Mucosa of rectum (tissue), 2 donors: ENCODE measurements around the gene BOLA2B.

Experiments used
- H3K27ac ChIP-seq, 2 donors: one replicate each; pipeline ENCODE4 v1.7.0; 2013; ENCODE audit warnings: inconsistent platforms in 2 of 2, low read depth in 2 of 2, low read length in 2 of 2
- H3K27me3 ChIP-seq, 2 donors: one replicate each; pipeline ENCODE4 v1.7.0; 2013; ENCODE audit warnings: low read length in 2 of 2; ENCODE audit not compliant: control insufficient read depth in 2 of 2, insufficient read depth in 2 of 2
- H3K36me3 ChIP-seq, 2 donors: one replicate each; pipeline ENCODE4 v1.7.0; 2013; ENCODE audit warnings: low read length in 2 of 2; ENCODE audit not compliant: control insufficient read depth in 2 of 2, insufficient read depth in 2 of 2
- H3K4me1 ChIP-seq, 2 donors: one replicate each; pipeline ENCODE4 v1.7.0; 2013; ENCODE audit warnings: low read length in 2 of 2, mild to moderate bottlenecking in 1 of 2; ENCODE audit not compliant: control insufficient read depth in 2 of 2, insufficient read depth in 2 of 2
- H3K4me3 ChIP-seq, 2 donors: one replicate each; pipeline ENCODE4 v1.7.0; 2013; ENCODE audit warnings: low read length in 2 of 2
- H3K9ac ChIP-seq, 2 donors: one replicate each; pipeline ENCODE4 v1.7.0; 2013; ENCODE audit warnings: low read length in 2 of 2, low read depth in 1 of 2, mild to moderate bottlenecking in 1 of 2
- H3K9me3 ChIP-seq, 2 donors: one replicate each; pipeline ENCODE4 v1.7.0; 2013; ENCODE audit warnings: low read length in 2 of 2; ENCODE audit not compliant: control insufficient read depth in 2 of 2
- donor health status: healthy.
- donor health status: Normal muscosa, but diverticular disease.

BOLA2B gene

DNA sequence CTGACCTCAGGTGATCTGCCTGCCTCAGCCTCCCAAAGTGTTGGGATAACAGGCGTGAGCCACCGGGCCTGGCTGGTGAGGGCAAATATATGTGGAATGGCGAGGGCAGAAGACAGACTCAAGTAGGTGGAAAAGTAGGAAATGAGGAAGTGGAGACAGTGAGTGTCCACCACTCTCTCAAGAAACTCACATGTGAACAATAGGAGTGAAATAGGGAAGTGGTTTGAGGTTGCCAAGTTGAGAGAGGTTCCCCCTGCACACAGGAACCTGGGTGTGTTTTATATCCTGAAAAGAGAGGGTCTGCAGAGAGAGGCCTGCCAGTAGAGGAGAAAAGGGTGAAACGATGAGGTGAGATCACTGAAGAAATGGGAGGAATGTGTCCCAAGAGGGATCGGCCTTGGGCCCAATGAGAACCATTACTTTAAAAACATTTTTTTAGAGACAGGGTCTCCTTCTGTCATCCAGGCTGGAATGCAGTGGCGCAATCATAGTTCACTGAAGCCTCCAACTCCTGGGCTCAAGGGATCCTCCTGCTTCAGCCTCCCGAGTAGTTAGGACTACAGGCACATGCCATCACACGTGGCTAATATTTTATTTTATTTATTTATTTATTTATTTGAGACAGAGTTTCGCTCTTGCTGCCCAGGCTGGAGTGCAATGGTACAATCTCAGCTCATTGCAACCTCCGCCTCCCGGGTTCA is 27.1 kb downstream of the BOLA2B start:
- H3K4me1 ChIP-seq, result no peaks in the 10 kb centered on the region
- no peaks in the 10 kb centered on the region for H3K27me3 ChIP-seq

DNA sequence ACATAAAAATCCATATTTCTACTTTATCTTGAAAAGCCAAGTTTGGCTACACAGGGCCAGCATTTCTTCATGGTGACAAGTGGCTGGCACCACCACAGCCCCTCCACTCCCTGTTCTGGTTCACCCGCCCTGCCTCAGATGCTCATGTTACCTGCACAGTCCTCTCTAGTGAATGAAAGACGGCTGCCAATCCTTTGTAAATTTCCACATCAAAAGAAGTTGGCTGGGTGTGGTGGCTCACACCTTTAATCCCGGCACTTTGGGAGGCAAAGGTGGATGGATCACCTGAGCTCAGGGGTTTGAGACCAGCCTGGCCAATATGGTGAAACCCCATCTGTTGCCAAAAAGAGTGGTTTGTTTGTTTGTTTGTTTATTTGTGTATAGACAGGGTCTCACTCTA is 29.9 kb downstream of the BOLA2B start:
- Histone ChIP-seq H3K27me3 (no peaks in the 10 kb centered on the region), H3K36me3 (no peaks in the 10 kb centered on the region), H3K4me3 (no peak overlapping the region), H3K9ac (no peak overlapping the region), H3K4me1 (no peaks in the 10 kb centered on the region), H3K9me3 (no peaks in the 10 kb centered on the region), H3K27ac (no peak overlapping the region)

More for the DNA sequence above, 27.1 kb downstream of the BOLA2B start:
- H3K9ac ChIP-seq, result no peak overlapping the region
- no peaks in the 10 kb centered on the region for H3K9me3 ChIP-seq
- H3K4me3 ChIP-seq, result no peak overlapping the region
- H3K36me3 ChIP-seq, result no peaks in the 10 kb centered on the region
- no peak overlapping the region for H3K27ac ChIP-seq

DNA sequence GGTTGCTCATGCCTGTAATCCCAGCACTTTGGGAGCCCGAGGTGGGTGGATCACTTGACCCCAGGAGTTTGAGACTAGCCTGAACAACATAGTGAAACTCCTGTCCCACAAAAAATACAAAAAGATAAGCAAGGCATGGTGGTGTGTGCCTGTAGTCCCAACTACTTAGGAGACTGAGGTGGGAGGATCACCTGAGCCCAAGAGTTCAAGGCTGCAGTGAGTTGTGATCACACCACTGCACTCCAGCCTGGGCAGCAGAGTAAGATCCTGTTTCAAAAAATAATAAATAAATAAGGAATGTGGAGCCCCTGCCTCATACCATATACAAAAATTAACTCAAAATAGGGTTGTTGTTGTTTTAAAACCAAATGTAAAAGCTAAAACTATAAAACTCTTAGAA is 36.3 kb downstream of the BOLA2B start:
- Histone ChIP-seq H3K9ac (no peak overlapping the region), H3K4me3 (no peak overlapping the region), H3K36me3 (no peaks in the 10 kb centered on the region), H3K27me3 (no peaks in the 10 kb centered on the region), H3K9me3 (no peaks in the 10 kb centered on the region), H3K27ac (no peak overlapping the region), H3K4me1 (no peaks in the 10 kb centered on the region)

DNA sequence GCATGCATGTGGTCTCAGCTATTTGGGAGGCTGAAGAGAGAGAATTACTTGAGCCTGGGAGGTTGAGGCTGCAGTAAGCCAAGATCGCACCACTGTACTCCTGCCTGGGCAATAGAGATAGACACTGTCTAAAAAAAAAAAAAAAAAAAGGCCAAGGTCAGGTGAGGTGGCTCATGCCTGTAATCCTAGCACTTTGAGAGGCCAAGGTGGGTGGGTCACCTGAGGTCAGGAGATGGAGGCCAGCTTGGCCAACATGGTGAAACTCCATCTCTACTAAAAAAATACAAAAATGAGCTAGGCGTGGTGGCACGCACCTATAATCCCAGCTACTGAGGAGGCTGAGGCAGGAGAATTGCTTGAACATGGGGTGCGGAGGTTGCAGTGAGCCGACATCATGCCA is 38.3 kb downstream of the BOLA2B start:
- no peaks in the 10 kb centered on the region for H3K4me1 ChIP-seq
- no peaks in the 10 kb centered on the region for H3K9me3 ChIP-seq
- no peaks in the 10 kb centered on the region for H3K36me3 ChIP-seq
- H3K9ac ChIP-seq, result no peak overlapping the region
- H3K27ac ChIP-seq, result no peak overlapping the region
- H3K27me3 ChIP-seq, result no peaks in the 10 kb centered on the region
- no peak overlapping the region for H3K4me3 ChIP-seq

DNA sequence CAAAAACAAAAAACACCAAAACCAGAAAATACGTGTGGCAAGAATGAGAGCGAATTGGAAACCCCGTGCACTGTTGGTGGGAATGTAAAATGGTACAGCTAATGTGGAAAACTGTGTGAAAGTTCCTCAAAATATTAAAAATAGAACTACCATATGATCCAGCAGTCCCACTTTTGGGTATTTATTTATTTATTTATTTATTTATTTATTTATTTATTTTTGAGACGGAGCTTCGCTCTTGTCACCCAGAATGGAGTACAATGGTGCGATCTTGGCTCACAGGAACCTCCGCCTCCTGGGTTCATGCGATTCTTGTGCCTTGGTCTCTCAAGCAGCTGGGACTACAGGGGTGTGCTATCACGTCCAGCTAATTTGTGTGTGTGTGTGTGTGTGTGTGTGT is 40.9 kb downstream of the BOLA2B start:
- no peak overlapping the region for H3K27ac ChIP-seq
- no peak overlapping the region for H3K4me3 ChIP-seq
- H3K36me3 ChIP-seq, result no peaks in the 10 kb centered on the region
- no peaks in the 10 kb centered on the region for H3K27me3 ChIP-seq
- no peak overlapping the region for H3K9ac ChIP-seq
- no peaks in the 10 kb centered on the region for H3K4me1 ChIP-seq
- no peaks in the 10 kb centered on the region for H3K9me3 ChIP-seq

DNA sequence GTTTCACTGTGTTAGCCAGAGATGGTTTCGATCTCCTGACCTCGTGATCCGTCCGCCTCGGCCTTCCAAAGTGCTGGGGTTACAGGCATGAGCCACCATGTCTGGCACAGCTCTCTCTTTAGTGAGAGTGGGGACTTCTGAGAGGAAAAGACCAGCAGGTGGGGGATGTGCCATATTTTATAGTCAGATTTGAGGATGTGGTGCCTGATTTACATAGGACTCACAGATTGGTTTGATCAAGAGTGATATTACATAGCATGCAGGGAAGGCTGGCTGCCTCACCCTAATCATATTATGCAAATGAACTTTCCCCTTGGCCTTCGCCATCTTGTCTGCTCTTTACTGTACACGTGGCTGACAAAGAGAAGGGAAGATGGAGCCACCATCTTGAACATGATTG is 42.4 kb downstream of the BOLA2B start:
- H3K4me3 ChIP-seq, result no peak overlapping the region
- no peaks in the 10 kb centered on the region for H3K36me3 ChIP-seq
- no peak overlapping the region for H3K27ac ChIP-seq
- no peaks in the 10 kb centered on the region for H3K4me1 ChIP-seq
- H3K9me3 ChIP-seq, result no peaks in the 10 kb centered on the region
- H3K27me3 ChIP-seq, result no peaks in the 10 kb centered on the region
- no peak overlapping the region for H3K9ac ChIP-seq

DNA sequence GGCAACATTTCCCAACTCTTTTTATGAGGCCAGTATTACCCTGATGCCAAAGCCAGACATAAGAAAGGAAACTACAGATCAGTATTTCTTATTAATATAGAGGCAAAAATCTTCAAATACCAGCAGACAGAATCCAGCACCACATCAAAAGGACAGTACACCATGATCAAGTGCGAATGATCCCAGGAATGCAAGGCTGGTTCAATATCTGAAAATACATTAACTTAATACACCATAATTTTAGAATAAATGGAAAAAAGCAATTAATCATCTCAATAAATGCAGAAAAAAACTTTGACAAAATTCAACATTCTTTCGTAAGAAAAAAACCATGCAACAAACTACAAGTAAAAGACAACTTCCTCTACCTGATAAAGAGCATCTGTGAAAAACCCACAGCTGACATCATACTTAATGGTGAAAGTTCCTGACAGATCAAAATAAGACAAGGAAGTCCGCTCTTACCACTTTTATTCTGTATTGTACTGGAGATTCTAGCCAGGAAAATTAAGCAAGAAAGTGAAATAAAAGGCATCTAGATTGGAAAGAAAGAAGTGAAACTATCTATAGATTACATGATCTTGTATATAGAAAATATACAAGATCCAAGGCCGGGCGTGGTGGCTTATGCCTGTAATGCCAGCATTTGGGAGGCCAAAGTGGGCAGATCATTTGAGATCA is 44.1 kb downstream of the BOLA2B start:
- H3K4me1 ChIP-seq, result no peaks in the 10 kb centered on the region
- H3K27me3 ChIP-seq, result no peaks in the 10 kb centered on the region
- H3K9ac ChIP-seq, result no peak overlapping the region
- no peak overlapping the region for H3K27ac ChIP-seq
- H3K4me3 ChIP-seq, result no peak overlapping the region
- H3K36me3 ChIP-seq, result no peaks in the 10 kb centered on the region
- H3K9me3 ChIP-seq, result no peaks in the 10 kb centered on the region

DNA sequence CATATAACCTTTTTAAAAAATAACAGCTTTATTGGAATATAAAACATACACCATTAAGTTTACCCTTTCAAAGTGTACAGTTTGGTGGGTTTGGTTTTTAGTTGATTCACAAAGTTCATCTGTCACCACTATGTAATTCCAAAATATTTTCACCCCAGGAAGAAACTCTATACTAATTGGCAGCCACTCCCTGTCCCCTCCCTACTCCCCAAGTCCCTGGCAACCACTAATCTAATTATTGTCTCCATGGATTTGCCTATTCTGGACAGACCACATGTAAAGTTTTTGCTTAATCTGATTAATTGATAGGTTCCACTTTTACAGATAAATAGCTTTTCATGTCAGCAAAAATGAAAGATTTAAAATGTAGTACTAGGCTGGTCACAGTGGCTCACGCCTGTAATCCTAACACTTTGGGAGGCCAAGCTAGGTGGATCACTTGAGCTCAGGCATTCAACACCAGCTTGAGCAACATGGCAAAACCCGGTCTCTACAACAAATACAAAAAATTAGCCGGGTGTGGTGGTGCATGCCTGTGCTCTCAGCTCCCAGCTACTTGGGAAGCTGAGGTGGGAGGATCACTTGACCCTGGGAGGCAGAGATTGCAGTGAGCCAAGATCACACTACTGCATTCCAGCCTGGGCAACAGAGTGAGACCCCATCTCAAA is 45.5 kb downstream of the BOLA2B start:
- Histone ChIP-seq H3K36me3 (no peaks in the 10 kb centered on the region), H3K27ac (no peak overlapping the region), H3K27me3 (no peaks in the 10 kb centered on the region), H3K4me3 (no peak overlapping the region), H3K4me1 (no peaks in the 10 kb centered on the region), H3K9ac (no peak overlapping the region), H3K9me3 (no peaks in the 10 kb centered on the region)

DNA sequence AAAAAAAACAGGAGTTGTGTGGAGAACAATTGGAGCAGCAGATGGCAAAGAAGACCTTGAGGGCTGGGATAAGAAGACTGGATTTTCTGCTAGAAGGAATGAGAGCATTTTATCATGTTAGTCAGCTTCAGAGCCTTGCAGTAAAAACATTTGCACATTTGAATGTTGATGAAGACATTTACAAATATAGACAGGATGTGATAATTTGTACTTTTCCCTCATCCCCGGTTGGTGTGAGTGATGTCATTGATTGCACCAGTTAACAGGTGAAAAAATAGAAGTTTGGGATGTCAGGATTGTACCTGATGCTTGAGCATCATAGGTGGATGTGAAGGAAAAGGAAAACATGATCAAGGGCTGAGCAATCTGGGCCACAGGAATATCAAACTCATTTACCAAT is 47.8 kb downstream of the BOLA2B start:
- no peaks in the 10 kb centered on the region for H3K4me1 ChIP-seq
- H3K27ac ChIP-seq, result no peak overlapping the region
- H3K36me3 ChIP-seq, result no peaks in the 10 kb centered on the region
- H3K4me3 ChIP-seq, result no peak overlapping the region
- H3K9me3 ChIP-seq, result no peaks in the 10 kb centered on the region
- H3K9ac ChIP-seq, result no peak overlapping the region
- H3K27me3 ChIP-seq, result no peaks in the 10 kb centered on the region

DNA sequence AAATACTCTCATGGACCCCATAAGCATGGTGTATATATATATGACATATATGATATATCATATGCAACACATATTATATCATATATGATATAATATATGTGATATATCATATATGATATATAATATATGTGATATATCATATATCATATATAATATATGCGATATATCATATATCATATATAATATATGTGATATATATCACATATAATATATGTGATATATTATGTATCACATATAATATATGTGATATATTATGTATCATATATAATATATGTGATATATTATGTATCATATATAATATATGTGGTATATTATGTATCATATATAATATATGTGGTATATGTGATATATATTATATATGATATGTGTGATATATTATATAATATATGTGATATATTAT is 48.5 kb downstream of the BOLA2B start:
- peaks cover 5% of the 10 kb centered on the region in 2 donors for H3K4me1 ChIP-seq
- no peaks in the 10 kb centered on the region for H3K36me3 ChIP-seq
- no peak overlapping the region for H3K27ac ChIP-seq
- H3K9ac ChIP-seq, result no peak overlapping the region
- H3K9me3 ChIP-seq, result no peaks in the 10 kb centered on the region
- H3K27me3 ChIP-seq, result no peaks in the 10 kb centered on the region
- H3K4me3 ChIP-seq, result no peak overlapping the region
